Suprapubic skin (tissue), 4 donors: Measurements from ENCODE around the gene AGAP1.

Experiments
- CTCF ChIP-seq, 2 donors: fragments of 200-600 bp in 1 of 2; fragments of 450-650 bp in 1 of 2; sonication (generic) in 1 of 2; IDR thresholded peaks; one replicate each; pipeline ENCODE4 v1.5.1; 2016 to 2019; ENCODE audit warnings: antibody characterized with exemption in 2 of 2, mild to moderate bottlenecking in 1 of 2, moderate library complexity in 1 of 2
- POLR2A ChIP-seq, 2 donors: fragments of 450-650 bp; IDR thresholded peaks; one replicate each; pipeline ENCODE4 v1.6.1; 2017; ENCODE audit warnings: antibody characterized with exemption in 2 of 2, mild to moderate bottlenecking in 2 of 2, moderate library complexity in 2 of 2
- POLR2AphosphoS5 ChIP-seq, 3 donors: sonication (generic); formaldehyde crosslinking; IDR thresholded peaks; one replicate each; pipeline ENCODE4 v1.6.1; 2017; ENCODE audit warnings: antibody characterized with exemption in 3 of 3

GRCh38 chr2:236161531-236161930 is 667.7 kb downstream of the AGAP1 start:
- TF ChIP-seq CTCF (IDR thresholded peaks at IDR 0.05): no peak
- no peak for TF ChIP-seq POLR2AphosphoS5 (IDR thresholded peaks at IDR 0.05)
- TF ChIP-seq POLR2A (IDR thresholded peaks at IDR 0.05): no peak
